ENCODE measurements around the gene GEMIN7. TPM values are rescaled to one million over a fixed set of nuclear protein-coding genes. Genes with fewer than 3 reads are reported as not detected.

The GEMIN7 gene
- total and polyA plus RNA-seq, 4 donors, result 10.0 to 25.2 (median 19.4) TPM

DNA sequence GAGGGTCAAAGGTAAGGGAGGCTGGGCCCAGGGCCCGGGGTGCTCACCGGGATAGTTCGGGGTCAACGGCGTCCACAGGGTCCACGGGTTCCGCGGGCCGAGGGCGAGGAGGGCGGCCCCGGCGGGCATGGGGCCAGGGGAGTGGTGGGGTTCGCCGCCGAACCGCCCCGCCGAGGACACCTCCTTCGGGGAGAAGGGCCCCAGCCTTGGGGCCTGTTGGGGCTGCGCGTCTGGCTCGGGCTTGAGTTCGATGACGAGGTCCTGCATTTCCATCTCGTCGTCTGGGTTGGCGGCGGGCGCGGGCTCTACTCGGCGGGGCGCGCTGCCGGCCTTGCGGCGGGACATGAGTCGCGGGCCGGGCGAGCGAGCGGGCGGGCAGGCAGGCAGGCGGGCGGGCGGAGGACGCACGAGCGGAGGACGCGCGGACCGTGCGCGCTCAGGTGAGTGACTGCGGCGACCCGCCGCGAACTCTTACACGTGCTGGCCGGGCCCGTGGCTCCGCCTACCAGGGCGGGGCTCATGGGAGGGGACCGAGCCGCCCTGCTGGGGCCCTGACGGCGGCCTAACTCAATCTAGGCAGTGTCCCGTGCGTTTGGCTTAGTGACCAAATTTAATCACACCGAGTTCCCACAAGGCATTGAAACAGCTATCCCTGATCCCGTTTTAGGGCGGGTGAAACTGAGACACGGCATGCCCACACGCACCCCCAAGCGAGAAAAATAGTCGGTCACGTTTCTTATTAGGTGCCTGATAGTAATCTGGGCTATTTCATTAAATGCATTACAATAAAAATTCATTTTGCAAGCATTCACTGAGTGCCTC lies 2.8 kb upstream of the GEMIN7 start, which contains the start of gene ZNF296:
Gene ZNF296 (minus strand): TSS at position 450 of the 822 bp plus-strand sequence. CDS start 105 bp downstream, at position 345.
- TF ChIP-seq NR2F2 (IDR thresholded peaks at IDR 0.05), result no peak
- TF ChIP-seq RXRA (IDR thresholded peaks at IDR 0.05), result peak; percentile 31 to 45
- H3K27me3 ChIP-seq (ENCODE audit: control insufficient read depth in 4 of 4, insufficient read depth in 4 of 4, low read length in 3 of 4), result no peaks in the 10 kb centered on the region
- peaks cover 0 to 3% (median under 1%) of the 10 kb centered on the region in 4 donors for H3K36me3 ChIP-seq (ENCODE audit: control insufficient read depth in 4 of 4, insufficient read depth in 3 of 4, low read depth in 1 of 4, low read length in 3 of 4)
- no peaks in the 10 kb centered on the region for H3K9me3 ChIP-seq (ENCODE audit: control insufficient read depth in 4 of 4, low read length in 3 of 4)
- peaks cover 6 to 28% (median 19%) of the 10 kb centered on the region in 4 donors for H3K4me1 ChIP-seq (ENCODE audit: control insufficient read depth in 4 of 4, insufficient read depth in 4 of 4, low read length in 3 of 4)
- 5% methylated on average over 81 of the region's 81 CpGs for WGBS
- H3K4me3 ChIP-seq (ENCODE audit: low read depth in 1 of 3, low read length in 3 of 3), result peak within 1 kb of the TSS in 2 of 3 donors; percentile 43 to 53
- peak; percentile 83 for DNase-seq (ENCODE audit: low spot score)
- H3K9ac ChIP-seq (ENCODE audit: low read depth in 1 of 2, low read length in 2 of 2), result no peak within 1 kb of the TSS
- peak within 1 kb of the TSS; percentile 46 to 49 for H3K27ac ChIP-seq (ENCODE audit: low read depth in 1 of 2, low read length in 2 of 2)

DNA sequence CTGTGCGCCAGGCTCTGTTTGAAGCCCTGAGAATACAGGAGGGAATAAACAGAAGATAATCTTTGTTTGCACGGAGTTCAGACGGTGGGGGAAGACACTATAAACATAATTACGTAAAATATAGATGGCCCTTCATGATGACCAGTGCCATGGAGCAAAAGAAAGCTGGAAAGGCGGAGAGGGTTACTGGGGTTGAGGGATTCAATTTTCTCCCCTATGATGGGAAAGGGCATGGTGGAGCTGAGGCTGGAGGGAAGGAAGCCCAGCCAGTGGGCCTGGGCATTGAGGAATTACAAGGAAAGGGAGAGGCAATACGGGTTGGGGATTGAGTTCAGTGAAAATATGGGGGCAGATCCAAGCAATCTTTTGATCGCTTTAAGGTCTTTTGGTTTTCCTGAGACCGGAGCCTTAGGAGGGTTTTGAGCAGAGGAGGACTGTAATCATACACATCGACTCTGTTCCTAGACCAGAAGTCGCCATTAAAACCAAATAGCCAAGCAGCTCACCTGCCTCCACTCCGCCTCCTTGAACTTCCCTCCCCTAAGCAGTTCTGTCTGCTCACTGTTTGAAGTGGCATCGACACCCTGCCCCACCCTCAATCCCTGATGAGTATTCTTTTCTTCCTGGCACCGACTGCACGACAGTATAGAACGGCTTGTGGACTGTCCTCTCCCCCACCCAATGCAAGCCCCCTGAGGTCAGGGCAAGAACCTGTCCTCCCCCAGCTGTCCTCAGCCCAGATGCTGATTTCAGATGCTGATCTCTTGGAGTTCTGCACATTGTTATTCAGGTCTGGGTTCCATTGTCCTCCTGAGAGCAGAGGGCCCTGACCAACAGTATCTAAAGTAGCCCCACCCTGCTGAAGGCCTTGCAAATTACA lies 2.0 kb upstream of the GEMIN7 start:
- H3K27me3 ChIP-seq (ENCODE audit: control insufficient read depth in 4 of 4, insufficient read depth in 4 of 4, low read length in 3 of 4), result no peaks in the 10 kb centered on the region

DNA sequence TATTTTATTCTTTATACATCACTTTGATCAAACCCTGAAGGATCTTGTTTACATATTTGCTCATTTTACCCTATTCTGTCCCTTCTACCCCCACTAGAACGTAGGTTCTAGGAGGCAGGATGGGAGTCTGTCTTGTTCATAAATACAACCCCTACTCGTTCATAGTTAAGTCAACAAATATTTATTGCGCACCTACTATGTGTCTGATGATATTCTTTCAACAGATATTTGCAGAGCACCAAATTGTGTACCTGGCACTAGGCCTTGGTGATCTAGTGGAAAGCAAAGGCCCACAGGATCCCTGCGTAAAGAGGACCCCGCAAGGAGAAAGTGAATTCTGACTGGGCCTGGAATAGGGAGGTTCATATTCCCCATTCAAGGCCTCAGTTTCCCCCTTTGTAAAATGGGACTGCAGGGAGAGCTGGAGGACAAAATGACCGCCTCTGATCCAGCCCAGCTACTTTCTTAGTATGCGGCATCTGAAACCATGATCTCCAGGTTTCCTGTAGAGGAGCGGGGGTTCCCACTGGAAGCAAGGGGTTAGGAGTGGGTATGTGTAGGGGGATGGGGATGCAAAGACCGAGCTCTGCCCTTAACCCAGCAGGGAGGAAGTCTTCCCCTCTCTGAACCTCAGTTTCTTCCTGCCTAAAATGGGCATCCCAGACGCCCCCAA lies 534 bp upstream of the GEMIN7 start:
- DNase-seq (ENCODE audit: low spot score), result no peak
- no peak overlapping the region for H3K27ac ChIP-seq (ENCODE audit: low read depth in 1 of 2, low read length in 2 of 2)
- peak overlapping the region in 1 of 2 donors; percentile 68 for H3K9ac ChIP-seq (ENCODE audit: low read depth in 1 of 2, low read length in 2 of 2)
- H3K27me3 ChIP-seq (ENCODE audit: control insufficient read depth in 4 of 4, insufficient read depth in 4 of 4, low read length in 3 of 4), result no peaks in the 10 kb centered on the region
- no peaks in the 10 kb centered on the region for H3K9me3 ChIP-seq (ENCODE audit: control insufficient read depth in 4 of 4, low read length in 3 of 4)
- H3K36me3 ChIP-seq (ENCODE audit: control insufficient read depth in 4 of 4, insufficient read depth in 3 of 4, low read depth in 1 of 4, low read length in 3 of 4), result peaks cover 0 to 8% (median 6%) of the 10 kb centered on the region in 4 donors
- peak overlapping the region; percentile 78 to 94 (median 87) for H3K4me3 ChIP-seq (ENCODE audit: low read depth in 1 of 3, low read length in 3 of 3)
- peaks cover 6 to 28% (median 19%) of the 10 kb centered on the region in 4 donors for H3K4me1 ChIP-seq (ENCODE audit: control insufficient read depth in 4 of 4, insufficient read depth in 4 of 4, low read length in 3 of 4)
- 54% methylated on average over 10 of the region's 10 CpGs for WGBS
- TF ChIP-seq FOXA2 (IDR thresholded peaks at IDR 0.05) (no peak), JUND (IDR thresholded peaks at IDR 0.05) (no peak), TAF1 (conservative IDR thresholded peaks at IDR 0.05) (no peak), SP1 (IDR thresholded peaks at IDR 0.05) (no peak), EGR1 (IDR thresholded peaks at IDR 0.05; ENCODE audit: low read depth in 2 of 2) (no peak), ZBTB33 (IDR thresholded peaks at IDR 0.05) (no peak), HNF4A (conservative IDR thresholded peaks at IDR 0.05) (no peak), CTCF (IDR thresholded peaks at IDR 0.05; ENCODE audit: low read depth, low read length, missing input control) (no peak), YY1 (IDR thresholded peaks at IDR 0.05) (no peak), RXRA (IDR thresholded peaks at IDR 0.05) (no peak), NR2F2 (IDR thresholded peaks at IDR 0.05) (no peak), RAD21 (IDR thresholded peaks at IDR 0.05) (no peak), HNF4G (IDR thresholded peaks at IDR 0.05) (no peak), MAX (IDR thresholded peaks at IDR 0.05) (no peak), GABPA (IDR thresholded peaks at IDR 0.05 in 1 of 2, conservative IDR thresholded peaks at IDR 0.05 in 1 of 2) (no peak), FOXA1 (IDR thresholded peaks at IDR 0.05) (no peak)
- TF ChIP-seq, protein P1, sequence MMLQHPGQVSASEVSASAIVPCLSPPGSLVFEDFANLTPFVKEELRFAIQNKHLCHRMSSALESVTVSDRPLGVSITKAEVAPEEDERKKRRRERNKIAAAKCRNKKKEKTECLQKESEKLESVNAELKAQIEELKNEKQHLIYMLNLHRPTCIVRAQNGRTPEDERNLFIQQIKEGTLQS (IDR thresholded peaks at IDR 0.05), result no peak

More for the DNA sequence above, 2.0 kb upstream of the GEMIN7 start:
- Histone ChIP-seq H3K27ac (ENCODE audit: low read depth in 1 of 2, low read length in 2 of 2) (no peak overlapping the region), H3K9ac (ENCODE audit: low read depth in 1 of 2, low read length in 2 of 2) (no peak overlapping the region), H3K4me1 (ENCODE audit: control insufficient read depth in 4 of 4, insufficient read depth in 4 of 4, low read length in 3 of 4) (peaks cover 6 to 28% (median 19%) of the 10 kb centered on the region in 4 donors), H3K36me3 (ENCODE audit: control insufficient read depth in 4 of 4, insufficient read depth in 3 of 4, low read depth in 1 of 4, low read length in 3 of 4) (peaks cover 0 to 4% (median 4%) of the 10 kb centered on the region in 4 donors), H3K4me3 (ENCODE audit: low read depth in 1 of 3, low read length in 3 of 3) (no peak overlapping the region), H3K9me3 (ENCODE audit: control insufficient read depth in 4 of 4, low read length in 3 of 4) (no peaks in the 10 kb centered on the region)
- no peak for DNase-seq (ENCODE audit: low spot score)
- WGBS, result 81% methylated on average over 15 of the region's 15 CpGs
- TF ChIP-seq HNF4A (conservative IDR thresholded peaks at IDR 0.05), result no peak
